Activated effector memory CD4-positive, alpha-beta T cell treated with anti-CD3 and anti-CD28 coated beads, Interleukin-2, amount 50 U/mL, for 16 hours (primary cell): Measurements from ENCODE around the gene ST3GAL4.

Source experiments
- DNase-seq: peaks from one replicate; pipeline ENCODE4 v3.0.0-alpha.2; 2020

The ST3GAL4 gene

DNA sequence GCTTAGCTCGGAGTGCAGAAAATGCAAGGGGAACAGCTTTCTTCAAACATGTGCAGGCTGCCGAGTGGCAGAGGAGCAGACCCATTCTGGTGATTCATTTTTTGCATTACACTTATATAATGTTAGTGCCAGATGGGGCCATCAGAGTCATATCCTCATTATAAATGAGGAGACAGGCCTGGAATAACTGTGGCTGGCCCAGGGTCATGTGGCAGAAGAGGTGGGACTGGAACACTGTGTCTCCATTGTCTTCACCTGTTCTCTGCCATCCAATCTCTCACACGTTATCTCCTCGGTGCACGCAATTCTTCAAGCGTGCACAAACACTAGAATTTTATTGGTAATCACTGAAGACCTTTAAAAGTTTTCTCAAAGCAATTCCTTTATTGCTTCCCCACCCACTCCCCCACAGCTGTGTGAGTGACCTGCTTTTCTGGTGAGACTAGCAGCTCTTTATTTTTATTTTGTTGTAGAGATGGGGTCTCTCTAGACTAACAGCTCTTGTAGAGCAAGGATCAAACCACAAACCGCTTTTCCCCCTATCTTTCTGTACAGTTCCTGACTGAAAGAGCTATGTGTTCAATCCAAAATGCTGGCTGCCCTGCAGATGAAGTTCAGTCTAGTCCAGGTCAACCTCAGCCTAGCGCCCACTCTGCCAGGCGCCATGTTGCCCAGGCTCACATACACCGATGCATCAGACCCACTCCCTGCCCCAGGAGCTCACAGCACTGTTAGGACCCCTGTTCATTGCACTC lies 75.3 kb downstream of the ST3GAL4 start:
- no peak for DNase-seq

DNA sequence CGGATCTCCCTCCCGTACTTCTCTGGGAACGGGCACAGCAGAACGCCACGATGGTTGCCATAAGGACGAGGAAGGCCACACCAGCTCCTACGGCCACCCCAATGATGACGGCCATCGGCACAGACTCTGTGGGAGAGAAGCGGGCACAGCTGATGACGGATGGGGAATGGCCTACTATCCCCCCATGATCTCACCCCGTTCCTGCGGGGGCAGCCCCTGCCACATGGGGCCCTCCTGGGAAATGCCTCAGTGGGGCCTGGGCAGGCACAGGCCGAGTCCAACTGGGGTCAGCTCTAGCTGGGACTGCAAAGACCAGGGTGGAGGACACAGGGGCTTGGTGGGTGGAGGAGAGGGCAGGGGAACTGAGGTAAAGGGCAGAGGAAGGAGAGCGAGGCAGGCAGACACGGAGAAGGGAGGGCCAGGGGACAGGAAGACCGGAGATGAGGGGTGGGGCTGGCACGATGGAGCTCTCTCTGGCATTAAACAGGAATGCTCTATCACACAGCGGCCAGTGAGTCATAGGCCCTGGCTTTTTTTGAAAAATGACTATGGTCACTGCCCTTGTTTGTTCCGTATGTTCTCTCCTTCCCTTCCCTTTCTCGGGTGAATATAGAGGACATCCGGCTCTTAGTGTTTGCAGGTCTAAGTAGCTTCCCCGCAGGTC lies 76.0 kb downstream of the ST3GAL4 start:
- no peak for DNase-seq

DNA sequence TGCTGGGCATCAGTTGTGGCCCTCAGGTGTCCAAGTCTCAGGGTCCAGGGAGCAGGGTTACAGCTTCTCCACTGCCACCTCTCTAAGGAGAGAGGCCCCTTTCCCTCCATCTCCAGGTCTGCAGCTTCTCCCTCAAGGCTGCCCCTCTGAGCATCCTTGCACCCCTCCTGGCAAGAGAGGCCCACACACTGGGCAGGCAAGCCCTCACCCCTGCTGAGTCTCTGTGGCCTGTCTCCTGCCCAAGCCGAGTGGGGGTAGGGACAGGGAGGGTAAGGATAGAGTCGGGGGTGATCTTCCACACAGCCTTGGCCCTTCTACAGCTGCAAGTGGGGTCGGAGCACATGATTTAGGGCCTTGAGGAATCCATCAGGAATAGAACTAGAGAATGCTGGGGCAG lies 76.6 kb downstream of the ST3GAL4 start:
- no peak for DNase-seq

DNA sequence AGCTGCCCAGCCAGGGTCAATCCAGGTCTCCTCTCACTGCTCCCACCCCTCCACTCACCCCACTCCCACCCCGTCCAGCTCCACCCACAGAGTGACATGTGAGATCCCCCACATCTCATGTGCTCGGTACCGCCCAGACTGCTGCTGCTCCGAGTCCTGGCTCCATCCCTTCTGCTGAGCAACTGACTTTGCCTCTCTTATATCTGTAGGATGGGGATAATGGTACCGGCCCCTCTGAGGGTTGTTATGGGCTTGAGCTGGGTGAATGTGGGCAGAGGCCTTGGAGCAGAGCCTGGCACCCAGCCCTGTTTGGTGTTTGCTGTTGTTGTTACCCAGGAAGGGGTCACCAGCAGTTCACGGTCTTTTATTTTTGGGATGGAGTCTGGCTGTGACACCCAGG lies 77.0 kb downstream of the ST3GAL4 start:
- DNase-seq = no peak

DNA sequence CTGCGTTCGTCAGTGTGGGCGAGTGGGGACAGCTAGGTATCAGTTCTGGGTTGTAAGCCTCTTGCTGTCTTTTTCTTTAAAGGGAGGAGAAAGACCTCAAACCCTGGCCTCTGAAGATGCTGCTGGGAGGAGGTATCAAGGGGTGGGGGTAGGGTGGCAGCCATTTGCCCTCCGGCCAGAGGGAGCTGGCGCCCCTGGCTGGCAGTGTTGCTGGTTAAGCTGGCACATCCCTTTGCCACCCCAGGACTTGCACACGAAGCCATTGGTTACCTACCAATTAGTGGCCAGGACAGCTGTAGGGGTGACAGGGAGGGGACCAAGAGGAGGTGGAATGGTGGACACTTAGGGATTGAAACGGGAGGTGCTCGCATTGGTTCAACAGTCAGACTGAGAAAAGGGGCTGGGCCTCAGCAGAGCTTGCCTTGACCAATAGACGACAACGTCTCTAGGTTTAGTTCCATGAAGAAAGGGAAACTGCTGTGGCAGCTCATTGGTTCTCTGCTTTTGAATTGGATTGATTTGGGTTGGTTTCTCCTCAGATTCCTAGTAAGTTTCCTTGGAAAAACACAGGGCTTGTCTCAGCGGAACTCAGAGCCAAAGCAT lies 77.9 kb downstream of the ST3GAL4 start:
- DNase-seq = no peak

DNA sequence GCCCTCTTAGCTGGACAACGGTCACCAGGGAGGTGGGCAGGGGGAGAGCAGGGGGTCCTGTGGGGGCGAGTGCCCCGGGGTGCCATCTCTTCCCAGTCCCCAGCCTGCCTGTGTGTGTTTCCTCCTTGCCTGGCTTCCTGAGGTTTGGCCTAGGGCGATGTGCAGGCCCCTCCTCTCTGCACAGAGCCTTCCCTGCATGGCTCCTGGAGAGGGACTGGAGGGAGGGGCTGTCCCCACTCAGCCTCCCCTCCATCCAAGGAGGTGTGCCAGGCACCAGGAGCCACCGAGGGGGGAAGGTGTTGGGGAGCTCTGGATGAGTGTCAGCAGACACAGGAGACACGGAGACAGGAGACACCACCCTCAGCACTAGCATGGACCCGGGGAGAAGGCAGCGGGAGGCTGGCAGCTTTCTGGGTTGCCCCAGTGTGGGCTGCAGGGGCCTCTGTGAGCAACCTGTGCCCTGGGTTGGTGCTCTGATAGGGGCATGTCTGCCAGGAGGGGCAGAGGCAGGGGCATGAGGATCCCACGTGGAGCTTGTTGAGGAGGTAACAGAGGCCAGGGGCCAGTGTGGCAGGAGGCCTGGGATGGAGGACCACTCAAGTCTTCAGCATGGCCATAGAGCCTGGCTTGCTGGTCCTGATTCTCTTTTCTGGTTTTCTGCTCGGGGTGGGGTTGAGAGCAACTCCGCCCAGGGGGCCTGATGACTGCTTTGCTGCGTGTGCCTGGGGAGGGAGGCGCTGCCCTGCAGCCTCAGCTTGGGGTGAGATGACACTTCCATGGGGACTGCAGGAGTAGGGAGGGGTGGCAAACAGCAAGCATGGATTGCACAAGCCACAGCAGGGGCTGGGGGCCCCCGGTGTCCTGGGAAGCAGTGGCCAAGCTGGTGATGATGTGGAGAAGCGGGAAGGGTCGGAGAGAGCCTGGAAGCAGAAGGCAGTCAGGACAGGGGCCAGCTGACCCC lies 78.8 kb downstream of the ST3GAL4 start:
- DNase-seq = no peak

DNA sequence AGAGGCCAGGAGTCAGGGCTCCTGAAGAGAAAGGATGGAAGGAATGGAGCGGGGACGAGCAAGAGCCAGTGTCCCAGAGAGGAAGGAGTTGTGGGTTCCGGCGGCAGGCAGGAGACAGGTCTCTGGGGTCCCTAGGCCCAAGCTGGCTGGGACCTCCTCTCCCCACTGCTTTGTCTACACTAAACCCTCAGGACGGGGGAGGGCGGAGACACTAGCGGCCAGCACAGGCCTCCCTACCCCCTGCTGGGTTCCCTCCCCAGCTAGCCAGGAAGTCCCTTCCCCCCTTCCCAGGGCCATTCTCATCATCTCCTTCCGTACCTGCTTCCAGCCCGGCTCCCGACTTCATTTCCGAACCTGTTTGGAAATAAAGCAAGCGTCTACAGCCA lies 79.5 kb downstream of the ST3GAL4 start:
- no peak for DNase-seq

DNA sequence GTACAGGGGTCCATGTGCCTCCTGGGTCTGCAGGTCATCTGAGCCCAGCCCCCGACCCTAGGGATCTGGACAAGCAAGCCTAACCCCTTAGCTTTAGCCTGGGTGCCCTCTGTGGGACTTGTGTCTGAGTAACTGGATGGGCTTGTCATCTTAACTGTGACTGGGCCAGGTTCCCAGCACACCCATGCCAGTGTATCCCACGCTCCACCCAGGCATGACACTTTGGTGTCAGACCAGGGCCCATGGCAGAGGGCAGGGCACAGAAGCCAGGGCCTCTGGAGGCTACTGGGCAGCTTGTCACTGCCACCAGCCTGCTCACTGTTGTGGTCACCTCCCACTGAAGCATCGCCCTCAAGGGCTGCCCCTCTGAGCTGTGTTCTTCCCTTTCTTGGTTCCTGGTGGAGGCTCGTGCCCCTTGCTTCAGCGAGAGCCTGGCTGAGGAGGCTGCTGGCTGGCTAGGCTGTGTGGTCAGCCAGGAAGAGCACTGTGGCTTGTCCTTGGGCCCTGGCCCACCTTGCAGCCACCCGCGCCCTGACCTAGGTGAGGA lies 80.8 kb downstream of the ST3GAL4 start:
- DNase-seq = no peak

DNA sequence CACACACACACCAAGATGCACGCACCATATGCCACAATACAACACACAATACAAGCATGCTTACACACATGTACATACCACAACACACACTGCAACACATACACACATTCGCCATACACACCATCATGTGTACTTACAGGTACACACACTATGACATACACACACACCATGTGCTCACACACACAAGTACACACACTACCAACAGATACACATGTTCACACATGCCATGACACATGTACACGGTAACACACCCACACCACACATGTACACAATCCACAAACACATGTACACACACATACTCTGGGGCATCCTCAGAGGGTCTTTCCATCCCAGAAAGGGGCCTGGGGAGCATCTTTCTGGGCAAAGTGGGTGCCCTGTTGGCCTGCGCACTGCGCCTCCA lies 82.2 kb downstream of the ST3GAL4 start:
- DNase-seq = no peak

DNA sequence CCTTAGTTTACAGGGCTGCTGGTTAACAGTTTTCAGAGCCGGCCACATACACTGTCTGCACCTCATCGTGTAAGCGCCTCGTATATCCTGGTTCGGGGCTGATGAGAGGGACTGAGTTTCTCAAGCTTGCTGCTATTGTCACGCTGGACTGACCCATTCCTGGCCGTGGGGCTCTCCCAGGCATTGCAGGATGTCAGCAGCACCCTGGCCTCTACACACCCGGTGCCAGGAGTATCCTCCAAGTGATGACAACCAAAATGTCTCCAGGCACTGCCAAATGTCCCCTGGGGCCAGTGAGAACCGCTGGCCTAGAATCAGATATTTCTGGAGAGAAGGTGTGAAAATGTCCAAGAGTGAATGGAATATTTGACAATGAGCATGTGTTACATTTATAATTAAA lies 82.8 kb downstream of the ST3GAL4 start:
- DNase-seq = no peak

DNA sequence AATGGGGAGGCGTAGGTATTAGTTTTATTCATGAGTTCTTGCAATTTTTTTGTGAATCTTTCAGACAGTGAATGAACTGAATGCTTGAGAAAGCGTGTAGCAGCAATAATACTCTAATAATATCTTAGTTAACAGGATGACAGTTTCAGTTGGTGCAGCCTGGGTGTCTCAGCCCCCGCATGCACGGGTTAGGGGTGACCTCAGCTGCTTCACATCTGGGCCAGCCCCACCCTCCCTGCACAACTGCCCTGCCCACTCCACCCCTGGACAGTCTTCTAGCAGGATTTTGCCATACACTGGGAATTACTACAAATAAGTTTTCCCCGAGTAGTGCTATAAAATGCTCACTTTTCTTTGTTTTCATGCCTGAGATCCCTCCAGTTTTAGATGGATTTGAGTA lies 83.2 kb downstream of the ST3GAL4 start:
- DNase-seq = no peak

DNA sequence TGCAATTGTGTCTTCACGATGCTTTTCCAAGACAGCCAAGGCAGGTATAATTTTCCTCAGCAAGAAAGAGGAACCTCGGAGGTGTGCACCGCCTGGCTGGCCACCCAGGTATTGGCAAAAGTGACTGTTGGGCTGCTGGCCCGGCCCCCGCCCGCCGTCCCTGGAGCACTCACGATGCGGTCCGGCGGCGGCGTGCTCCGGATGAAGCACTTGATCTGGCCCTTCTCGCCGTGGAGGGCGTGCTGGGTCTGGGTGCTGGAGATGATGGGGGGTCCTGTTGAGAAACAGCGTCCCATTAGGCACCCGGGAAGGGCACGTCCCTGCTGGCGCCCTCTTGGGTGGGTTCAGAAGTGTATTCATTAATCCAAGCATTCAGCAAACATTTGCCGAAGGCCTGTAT lies 84.8 kb downstream of the ST3GAL4 start:
- DNase-seq = no peak

DNA sequence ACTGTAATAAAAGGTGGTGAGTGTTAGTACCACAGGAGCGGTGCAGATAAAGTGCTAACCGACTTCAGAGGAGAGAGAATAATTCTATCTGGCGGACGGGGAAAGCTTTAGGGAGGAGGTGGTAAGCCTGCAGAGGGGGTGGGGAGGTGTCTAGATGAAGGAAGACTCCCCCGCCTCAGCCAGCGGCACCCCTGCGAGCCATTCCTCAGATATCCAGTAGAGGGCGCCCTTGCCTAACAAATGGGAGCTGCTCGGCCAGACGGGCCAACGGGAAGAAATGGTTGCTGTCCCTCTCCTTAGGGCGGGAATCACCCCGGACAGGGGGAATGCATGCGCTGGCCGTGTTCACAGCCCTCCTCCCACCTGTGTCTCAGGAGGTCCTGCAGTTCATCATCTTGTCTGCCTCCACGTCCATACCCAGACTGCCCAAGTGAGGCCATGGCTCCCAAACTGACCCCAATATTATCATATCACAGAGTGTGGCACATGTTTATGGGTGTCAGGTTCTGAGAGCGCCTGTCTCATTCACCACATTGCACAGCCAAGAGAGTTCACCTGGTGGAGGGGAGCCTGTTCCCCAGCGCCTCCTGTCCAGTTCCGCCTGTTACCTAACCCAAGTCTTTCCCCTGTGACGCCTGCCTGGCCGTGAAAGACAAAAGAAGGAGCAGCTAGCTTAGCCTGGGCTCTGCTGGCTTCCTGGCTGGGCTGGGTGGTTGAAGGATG lies 85.5 kb downstream of the ST3GAL4 start:
- DNase-seq = peak; percentile 87

DNA sequence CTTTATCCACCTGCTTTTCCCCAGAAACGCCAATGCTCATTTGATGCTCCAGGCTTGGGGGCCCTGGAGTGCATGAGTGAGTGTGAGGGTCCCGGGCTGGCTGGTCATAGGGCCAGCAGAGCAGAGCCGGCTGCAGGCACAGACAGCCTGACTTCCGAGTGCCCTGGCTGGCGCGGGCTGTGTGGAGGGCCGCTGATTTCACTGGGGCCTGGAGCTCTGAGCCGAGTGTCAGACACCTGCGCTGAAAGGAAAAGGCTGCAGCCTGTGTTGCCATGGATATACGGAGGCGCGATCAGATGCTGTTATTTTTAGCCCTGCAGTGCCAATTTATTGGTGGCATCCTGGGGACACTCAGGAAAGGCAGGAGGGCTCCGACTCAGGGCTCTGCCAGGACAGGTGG lies 87.6 kb downstream of the ST3GAL4 start:
- no peak for DNase-seq

DNA sequence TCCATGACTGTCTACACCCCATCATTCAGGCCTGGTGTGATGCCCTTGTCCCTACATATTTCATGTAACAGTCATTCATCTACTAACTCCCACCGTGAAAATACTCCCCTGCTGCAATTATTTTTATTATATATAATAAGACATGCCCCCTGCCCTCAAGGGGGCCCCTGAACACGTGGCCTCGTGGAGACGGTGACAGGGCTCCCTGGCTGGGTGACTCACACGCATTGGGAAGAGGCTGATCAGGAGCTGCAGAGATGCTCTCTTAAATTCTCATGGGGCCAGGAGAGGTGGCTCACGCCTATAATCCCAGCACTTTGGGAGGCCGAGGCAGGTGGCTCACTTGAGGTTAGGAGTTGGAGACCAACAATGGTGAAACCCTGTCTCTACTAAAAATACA lies 88.6 kb downstream of the ST3GAL4 start:
- DNase-seq = no peak

DNA sequence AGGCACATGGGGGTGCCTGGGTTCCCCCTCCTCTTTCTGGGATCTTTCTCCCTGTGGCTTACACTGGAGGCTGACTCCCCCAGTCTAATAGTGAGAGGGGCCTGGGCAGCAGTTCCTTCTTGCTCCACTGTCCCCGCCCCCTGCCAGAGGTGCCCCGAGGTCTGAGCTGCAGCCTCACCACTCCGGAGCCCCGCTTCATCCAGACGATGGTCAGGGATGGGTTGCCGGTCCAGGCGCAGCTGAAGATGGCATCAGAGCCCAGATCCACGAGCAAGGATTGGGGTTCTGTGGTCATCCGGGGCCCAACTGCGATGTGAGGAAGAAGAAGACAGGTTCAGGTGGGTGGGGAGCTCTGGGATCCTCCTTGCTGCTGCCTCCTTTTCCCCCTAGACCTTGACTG lies 91.1 kb downstream of the ST3GAL4 start:
- DNase-seq = no peak

DNA sequence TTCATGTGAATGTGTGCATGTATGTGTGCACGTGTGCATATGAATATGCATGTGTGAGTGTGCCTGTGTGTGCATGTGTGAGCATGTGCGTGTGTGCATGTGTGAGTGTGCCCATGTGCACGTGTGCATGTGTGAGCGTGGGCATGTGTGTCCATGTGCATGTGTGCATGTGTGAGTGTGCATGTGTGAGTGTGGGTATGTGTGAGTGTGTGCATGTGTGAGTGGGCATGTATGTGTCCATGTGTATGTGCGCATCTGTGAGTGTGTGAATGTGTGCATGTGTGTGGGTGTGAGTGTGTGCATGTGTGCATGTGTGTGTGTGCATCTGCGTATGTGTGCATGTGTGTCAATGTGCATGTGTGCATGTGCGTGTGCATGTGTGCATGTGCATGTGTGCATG lies 94.7 kb downstream of the ST3GAL4 start:
- no peak for DNase-seq

DNA sequence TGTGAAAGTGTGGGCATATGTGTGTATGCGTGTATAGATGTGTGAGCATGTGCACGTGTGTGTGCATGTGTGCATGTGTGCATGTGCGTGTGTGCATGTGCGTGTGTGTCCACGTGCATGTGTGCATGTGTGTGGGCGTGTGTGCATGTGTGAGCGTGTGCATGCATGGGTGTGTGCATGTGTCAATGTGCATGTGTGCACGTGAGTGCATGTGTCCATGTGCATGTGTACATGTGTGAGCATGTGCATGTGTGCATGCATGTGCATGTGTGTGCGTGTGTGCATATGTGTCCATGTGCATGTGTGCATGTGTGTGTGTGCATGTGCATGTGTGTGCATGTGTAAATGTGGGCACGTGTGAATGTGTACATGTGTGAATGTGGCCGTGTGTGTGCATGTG lies 95.3 kb downstream of the ST3GAL4 start:
- DNase-seq = no peak

DNA sequence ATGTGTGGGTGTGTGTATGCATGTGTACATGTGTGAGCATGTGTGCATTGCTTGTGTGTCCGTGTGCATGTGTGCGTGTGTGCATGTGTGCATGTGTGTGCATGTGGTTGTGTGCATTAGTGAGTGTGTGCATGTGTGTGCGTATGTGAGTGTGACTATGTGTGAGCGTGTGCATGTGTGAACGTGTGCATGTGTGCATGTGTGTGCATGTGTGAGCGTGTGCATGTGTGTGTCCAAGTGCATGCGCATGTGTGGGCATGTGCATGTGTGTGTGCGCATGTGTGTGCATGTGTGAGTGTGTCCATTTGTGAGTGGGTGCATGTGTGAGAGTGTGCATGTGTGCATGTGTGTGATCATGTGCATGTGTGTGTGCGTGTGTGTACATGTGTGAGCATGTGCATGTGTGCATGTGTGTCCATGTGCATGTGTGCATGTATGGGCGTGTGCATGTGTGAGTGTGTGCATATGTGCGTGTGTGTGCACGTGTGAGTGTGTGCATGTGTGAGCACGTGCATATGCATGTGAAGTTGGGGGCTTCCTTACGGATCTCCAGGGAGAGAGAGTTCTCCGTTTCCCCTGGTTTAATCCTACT lies 95.8 kb downstream of the ST3GAL4 start:
- DNase-seq = no peak

DNA sequence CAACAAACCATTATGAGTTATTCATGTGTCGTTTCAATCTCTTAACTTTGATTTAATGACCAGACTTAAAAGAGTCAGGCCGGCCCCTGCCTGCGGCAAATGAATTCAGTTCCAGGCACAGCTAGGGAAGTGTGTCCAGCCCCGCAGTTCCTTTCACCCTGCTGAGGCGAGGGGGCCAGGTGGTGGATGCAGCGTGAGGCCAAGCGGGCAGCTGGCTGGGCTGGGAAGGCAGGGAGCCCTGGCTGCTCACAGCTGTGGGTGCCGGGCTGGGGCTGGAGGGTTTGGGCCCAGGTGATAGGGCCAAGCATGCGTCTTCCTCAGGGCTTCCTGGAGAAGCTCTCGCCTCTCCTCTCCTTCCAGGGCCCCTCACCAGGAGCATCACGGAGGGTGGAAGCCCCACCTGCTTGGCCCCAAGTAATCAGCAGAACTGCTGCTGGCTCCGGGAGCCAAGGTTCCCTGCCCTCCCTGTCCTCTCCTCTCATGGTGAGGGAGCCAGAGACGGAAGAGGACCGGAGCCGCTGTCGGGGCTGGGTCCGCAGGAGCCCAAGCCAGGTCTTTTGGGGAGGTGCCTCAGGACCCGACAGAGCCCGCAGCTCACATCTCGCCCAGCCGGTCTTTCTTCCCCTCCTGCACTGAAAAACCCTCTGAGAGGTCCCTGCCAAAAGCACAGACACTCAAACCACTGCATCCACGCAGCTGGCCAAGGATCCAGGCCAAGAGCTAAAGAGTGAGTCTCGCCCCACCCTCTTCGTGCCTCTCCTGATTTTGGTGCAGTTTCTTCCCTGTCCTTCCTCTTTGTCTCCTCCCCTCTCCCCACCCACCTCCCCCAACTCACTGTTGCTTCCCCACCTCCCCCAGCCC lies 97.0 kb downstream of the ST3GAL4 start:
- no peak for DNase-seq

DNA sequence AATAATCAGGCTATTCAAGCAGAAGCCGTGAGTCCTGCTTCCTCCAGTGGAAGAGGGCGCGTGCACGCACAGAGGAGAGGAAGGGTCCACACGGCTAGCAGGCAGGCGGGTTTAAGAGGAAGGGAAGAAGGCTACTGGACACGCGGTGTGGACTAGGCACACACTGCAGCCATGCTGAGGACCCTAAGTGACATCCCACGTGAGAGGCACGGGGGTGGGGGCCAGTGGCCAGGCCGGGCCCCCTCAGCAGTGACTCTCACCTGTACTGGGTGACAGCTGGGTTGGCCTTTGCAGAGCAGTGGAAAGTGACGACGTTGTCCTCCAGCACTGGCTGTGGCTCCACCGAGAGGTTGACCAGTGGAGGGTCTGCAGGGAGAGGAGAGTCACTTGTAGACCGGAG lies 100.6 kb downstream of the ST3GAL4 start:
- no peak for DNase-seq
